ENCODE data around the gene PRR19. TPM values are rescaled to one million over a fixed set of nuclear protein-coding genes. Genes with fewer than 3 reads are reported as not detected.

The PRR19 gene
- polyA plus RNA-seq, 1 donor from 2014 or later, result 2.4 TPM

GRCh38 chr19:42270346-42271044 is 31.4 kb upstream of the PRR19 start:
- TF ChIP-seq SMC3 (conservative IDR thresholded peaks at IDR 0.05; ENCODE audit: poor library complexity), result no peak
- TF ChIP-seq, protein P1, sequence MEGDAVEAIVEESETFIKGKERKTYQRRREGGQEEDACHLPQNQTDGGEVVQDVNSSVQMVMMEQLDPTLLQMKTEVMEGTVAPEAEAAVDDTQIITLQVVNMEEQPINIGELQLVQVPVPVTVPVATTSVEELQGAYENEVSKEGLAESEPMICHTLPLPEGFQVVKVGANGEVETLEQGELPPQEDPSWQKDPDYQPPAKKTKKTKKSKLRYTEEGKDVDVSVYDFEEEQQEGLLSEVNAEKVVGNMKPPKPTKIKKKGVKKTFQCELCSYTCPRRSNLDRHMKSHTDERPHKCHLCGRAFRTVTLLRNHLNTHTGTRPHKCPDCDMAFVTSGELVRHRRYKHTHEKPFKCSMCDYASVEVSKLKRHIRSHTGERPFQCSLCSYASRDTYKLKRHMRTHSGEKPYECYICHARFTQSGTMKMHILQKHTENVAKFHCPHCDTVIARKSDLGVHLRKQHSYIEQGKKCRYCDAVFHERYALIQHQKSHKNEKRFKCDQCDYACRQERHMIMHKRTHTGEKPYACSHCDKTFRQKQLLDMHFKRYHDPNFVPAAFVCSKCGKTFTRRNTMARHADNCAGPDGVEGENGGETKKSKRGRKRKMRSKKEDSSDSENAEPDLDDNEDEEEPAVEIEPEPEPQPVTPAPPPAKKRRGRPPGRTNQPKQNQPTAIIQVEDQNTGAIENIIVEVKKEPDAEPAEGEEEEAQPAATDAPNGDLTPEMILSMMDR (IDR thresholded peaks at IDR 0.05; ENCODE audit: poor library complexity, severe bottlenecking), result no peak
- TF ChIP-seq REST (IDR thresholded peaks at IDR 0.05; ENCODE audit: borderline replicate concordance), result no peak
- TF ChIP-seq MXI1 (conservative IDR thresholded peaks at IDR 0.05; ENCODE audit: poor library complexity, severe bottlenecking), result no peak
- no peak for TF ChIP-seq RAD21 (conservative IDR thresholded peaks at IDR 0.05)
- no peak for TF ChIP-seq POLR2AphosphoS5 (IDR thresholded peaks at IDR 0.05)
- no peak for TF ChIP-seq TAF1 (IDR thresholded peaks at IDR 0.05; ENCODE audit: low read depth)
- no peak for TF ChIP-seq EZH2 (IDR thresholded peaks at IDR 0.05; ENCODE audit: borderline replicate concordance, insufficient read depth, low read length, poor library complexity, severe bottlenecking)
- no peak for TF ChIP-seq EP300 (conservative IDR thresholded peaks at IDR 0.05; ENCODE audit: poor library complexity, severe bottlenecking)
- H4K20me1 ChIP-seq (ENCODE audit: insufficient read depth), result no peaks in the 10 kb centered on the region
- H3K9me2 ChIP-seq (ENCODE audit: insufficient read depth, low read length), result no peaks in the 10 kb centered on the region
- H3F3A ChIP-seq (ENCODE audit: insufficient read depth, low read length, poor library complexity, severe bottlenecking), result no peaks in the 10 kb centered on the region
- H2AFZ ChIP-seq (ENCODE audit: low read depth, low read length), result no peak overlapping the region
- H3K36me3 ChIP-seq (ENCODE audit: insufficient read depth, low read length), result peaks cover 6% of the 10 kb centered on the region
- peak overlapping the region; percentile 91 for H3K4me2 ChIP-seq (ENCODE audit: low read length)
- no peaks in the 10 kb centered on the region for H3K9me3 ChIP-seq (ENCODE audit: low read length)
- H3K27me3 ChIP-seq (ENCODE audit: insufficient read depth, low read depth, low read length), result no peaks in the 10 kb centered on the region
- H3K4me3 ChIP-seq (ENCODE audit: low read length), result peak overlapping the region; percentile 73
- H3K9ac ChIP-seq (ENCODE audit: low read length), result peak overlapping the region; percentile 93
- H3K27ac ChIP-seq (ENCODE audit: low read length), result peak overlapping the region; percentile 97
- H3K79me2 ChIP-seq (replicated peaks; ENCODE audit: insufficient read depth, low read length), result peaks cover 39% of the 10 kb centered on the region

- H3K27me3 ChIP-seq (ENCODE audit: insufficient read depth, low read depth, low read length), result no peaks in the 10 kb centered on the region
- H3K9me2 ChIP-seq (ENCODE audit: insufficient read depth, low read length), result no peaks in the 10 kb centered on the region
- no peak overlapping the region for H3K4me2 ChIP-seq (ENCODE audit: low read length)
- peaks cover 42% of the 10 kb centered on the region for H3K79me2 ChIP-seq (replicated peaks; ENCODE audit: insufficient read depth, low read length)
- TF ChIP-seq SMC3 (conservative IDR thresholded peaks at IDR 0.05; ENCODE audit: poor library complexity) (no peak), POLR2AphosphoS5 (IDR thresholded peaks at IDR 0.05) (no peak), EP300 (conservative IDR thresholded peaks at IDR 0.05; ENCODE audit: poor library complexity, severe bottlenecking) (no peak), EZH2 (IDR thresholded peaks at IDR 0.05; ENCODE audit: borderline replicate concordance, insufficient read depth, low read length, poor library complexity, severe bottlenecking) (no peak), MXI1 (conservative IDR thresholded peaks at IDR 0.05; ENCODE audit: poor library complexity, severe bottlenecking) (no peak), RAD21 (conservative IDR thresholded peaks at IDR 0.05) (no peak), TAF1 (IDR thresholded peaks at IDR 0.05; ENCODE audit: low read depth) (no peak), REST (IDR thresholded peaks at IDR 0.05; ENCODE audit: borderline replicate concordance) (no peak)
- TF ChIP-seq, protein P1 (IDR thresholded peaks at IDR 0.05; ENCODE audit: poor library complexity, severe bottlenecking), result no peak
- H3K27ac ChIP-seq (ENCODE audit: low read length), result peak overlapping the region; percentile 12
- peak overlapping the region; percentile 93 for H3K9ac ChIP-seq (ENCODE audit: low read length)
- H3K36me3 ChIP-seq (ENCODE audit: insufficient read depth, low read length), result peaks cover 6% of the 10 kb centered on the region
- no peaks in the 10 kb centered on the region for H3K9me3 ChIP-seq (ENCODE audit: low read length)
- H3K4me3 ChIP-seq (ENCODE audit: low read length), result peak overlapping the region; percentile 73
- H3F3A ChIP-seq (ENCODE audit: insufficient read depth, low read length, poor library complexity, severe bottlenecking), result no peaks in the 10 kb centered on the region
- no peaks in the 10 kb centered on the region for H4K20me1 ChIP-seq (ENCODE audit: insufficient read depth)
- H2AFZ ChIP-seq (ENCODE audit: low read depth, low read length), result no peak overlapping the region
Observed at GRCh38 chr19:42271045-42271419, 30.9 kb upstream of the PRR19 start.

All from neural cell (in vitro differentiated cells).